Uterus (tissue), 2 donors: ENCODE results near the gene PHC3.

Experiments
- POLR2A ChIP-seq, 2 donors: fragments of 450-650 bp; IDR thresholded peaks; one replicate each; pipeline ENCODE4 v1.6.1; 2016; ENCODE audit warnings: antibody characterized with exemption in 2 of 2, mild to moderate bottlenecking in 1 of 2, moderate library complexity in 1 of 2
- TF ChIP-seq, protein P1 (sequence below), 4 experiments: fragments of 200-600 bp in 2 of 4; fragments of 450-650 bp in 2 of 4; sonication (generic) in 2 of 4; IDR thresholded peaks; one replicate each; pipeline ENCODE4 v1.5.1; 2016 to 2019; ENCODE audit warnings: antibody characterized with exemption in 4 of 4, mild to moderate bottlenecking in 2 of 4, moderate library complexity in 1 of 4

GRCh38 chr3:170154084-170154483 lies 27.4 kb downstream of the PHC3 start:
- TF ChIP-seq, protein P1, sequence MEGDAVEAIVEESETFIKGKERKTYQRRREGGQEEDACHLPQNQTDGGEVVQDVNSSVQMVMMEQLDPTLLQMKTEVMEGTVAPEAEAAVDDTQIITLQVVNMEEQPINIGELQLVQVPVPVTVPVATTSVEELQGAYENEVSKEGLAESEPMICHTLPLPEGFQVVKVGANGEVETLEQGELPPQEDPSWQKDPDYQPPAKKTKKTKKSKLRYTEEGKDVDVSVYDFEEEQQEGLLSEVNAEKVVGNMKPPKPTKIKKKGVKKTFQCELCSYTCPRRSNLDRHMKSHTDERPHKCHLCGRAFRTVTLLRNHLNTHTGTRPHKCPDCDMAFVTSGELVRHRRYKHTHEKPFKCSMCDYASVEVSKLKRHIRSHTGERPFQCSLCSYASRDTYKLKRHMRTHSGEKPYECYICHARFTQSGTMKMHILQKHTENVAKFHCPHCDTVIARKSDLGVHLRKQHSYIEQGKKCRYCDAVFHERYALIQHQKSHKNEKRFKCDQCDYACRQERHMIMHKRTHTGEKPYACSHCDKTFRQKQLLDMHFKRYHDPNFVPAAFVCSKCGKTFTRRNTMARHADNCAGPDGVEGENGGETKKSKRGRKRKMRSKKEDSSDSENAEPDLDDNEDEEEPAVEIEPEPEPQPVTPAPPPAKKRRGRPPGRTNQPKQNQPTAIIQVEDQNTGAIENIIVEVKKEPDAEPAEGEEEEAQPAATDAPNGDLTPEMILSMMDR (IDR thresholded peaks at IDR 0.05), result no peak
- TF ChIP-seq POLR2A (IDR thresholded peaks at IDR 0.05), result no peak
